DOHH2 (cell line): ENCODE measurements around the gene BATF3.
A peak's percentile ranks its signal among the peaks of the same experiment; 100 is the strongest.

Experiments
- H3F3A ChIP-seq: fragments of 200-600 bp; sonication (generic), shearing (Covaris generic); 2 replicates; pipeline ENCODE4 v1.6.0; 2016; ENCODE audit warnings: antibody characterized with exemption, mild to moderate bottlenecking; ENCODE audit not compliant: control insufficient read depth, insufficient read depth
- H3K27ac ChIP-seq: fragments of 200-600 bp; sonication (generic); 2 replicates; pipeline ENCODE4 v1.5.1; 2014; ENCODE audit warnings: low read depth, mild to moderate bottlenecking, low read length, moderate library complexity
- H3K27me3 ChIP-seq: fragments of 200-600 bp; sonication (generic); 2 replicates; pipeline ENCODE4 v1.6.1; 2014; ENCODE audit warnings: mild to moderate bottlenecking, low read length, mixed read lengths; ENCODE audit not compliant: control insufficient read depth
- H3K36me3 ChIP-seq: fragments of 200-600 bp; sonication (generic); 2 replicates; pipeline ENCODE4 v1.6.1; 2014; ENCODE audit warnings: mild to moderate bottlenecking, low read length, moderate library complexity, mixed read lengths; ENCODE audit not compliant: control insufficient read depth
- H3K4me1 ChIP-seq: fragments of 200-600 bp; sonication (generic); 2 replicates; pipeline ENCODE4 v1.6.1; 2014; ENCODE audit warnings: mild to moderate bottlenecking, low read length, mixed read lengths; ENCODE audit not compliant: control insufficient read depth
- H3K4me2 ChIP-seq: fragments of 200-600 bp; sonication (generic); 2 replicates; pipeline ENCODE4 v1.6.0; 2014; ENCODE audit warnings: mild to moderate bottlenecking, low read length, moderate library complexity
- H3K4me3 ChIP-seq: fragments of 200-600 bp; sonication (generic); 2 replicates; pipeline ENCODE4 v1.5.1; 2014; ENCODE audit warnings: mild to moderate bottlenecking, low read length, mixed read lengths
- H3K79me2 ChIP-seq: fragments of 200-600 bp; sonication (generic); 2 replicates; pipeline ENCODE4 v1.6.1; 2014; ENCODE audit warnings: mild to moderate bottlenecking, low read length, mixed read lengths; ENCODE audit not compliant: control insufficient read depth
- H3K9me2 ChIP-seq: fragments of 200-600 bp; sonication (generic); replicated peaks from 2 replicates; pipeline ENCODE4 v1.6.1; 2014; ENCODE audit warnings: mild to moderate bottlenecking, low read length, mixed read lengths; ENCODE audit not compliant: control insufficient read depth
- H3K9me3 ChIP-seq: fragments of 200-600 bp; sonication (generic); 2 replicates; pipeline ENCODE4 v1.6.1; 2014; ENCODE audit warnings: antibody characterized with exemption, low read length, mixed read lengths; ENCODE audit not compliant: control insufficient read depth, insufficient read depth
- H4K20me1 ChIP-seq: fragments of 200-600 bp; sonication (generic); 2 replicates; pipeline ENCODE4 v1.6.0; 2014; ENCODE audit warnings: low read depth, mild to moderate bottlenecking, antibody characterized with exemption, low read length, moderate library complexity; ENCODE audit not compliant: control insufficient read depth, insufficient read depth
- CTCF ChIP-seq: fragments of 200-600 bp; sonication (generic); IDR thresholded peaks from one replicate; pipeline ENCODE4 v1.5.1; 2014; ENCODE audit warnings: antibody characterized with exemption, mild to moderate bottlenecking, low read depth, low read length; ENCODE audit not compliant: poor library complexity, severe bottlenecking
- EZH2phosphoT487 ChIP-seq: fragments of 200-600 bp; sonication (generic); IDR thresholded peaks from 2 replicates; pipeline ENCODE4 v1.6.1; 2017; ENCODE audit warnings: borderline replicate concordance, mild to moderate bottlenecking, antibody characterized with exemption, low read length, moderate library complexity, mixed read lengths

Gene BATF3

GRCh38 chr1:212701910-212702309, 2.3 kb upstream of the BATF3 start:
- Histone ChIP-seq H3K36me3 (no peaks in the 10 kb centered on the region), H3K4me3 (no peak overlapping the region), H3K4me2 (no peak overlapping the region), H4K20me1 (no peaks in the 10 kb centered on the region), H3K27ac (no peak overlapping the region), H3K27me3 (peaks cover 79% of the 10 kb centered on the region), H3K9me2 (no peaks in the 10 kb centered on the region), H3F3A (peaks cover 10% of the 10 kb centered on the region; the same call in 1 of the 2 replicates), H3K4me1 (peaks cover 29% of the 10 kb centered on the region), H3K9me3 (no peaks in the 10 kb centered on the region), H3K79me2 (no peaks in the 10 kb centered on the region)
- no peak for TF ChIP-seq CTCF
- no peak for TF ChIP-seq EZH2phosphoT487

GRCh38 chr1:212700892-212701819, 1.5 kb upstream of the BATF3 start:
- H3K36me3 ChIP-seq = no peaks in the 10 kb centered on the region
- H3K79me2 ChIP-seq = no peaks in the 10 kb centered on the region
- H3K27ac ChIP-seq = no peak overlapping the region
- peaks cover 86% of the 10 kb centered on the region for H3K27me3 ChIP-seq
- no peak overlapping the region for H3K4me3 ChIP-seq
- no peaks in the 10 kb centered on the region for H3K9me2 ChIP-seq
- TF ChIP-seq CTCF = no peak
- TF ChIP-seq EZH2phosphoT487 = peak; percentile 86
- no peaks in the 10 kb centered on the region for H3K9me3 ChIP-seq
- H3K4me1 ChIP-seq = peaks cover 36% of the 10 kb centered on the region
- H3K4me2 ChIP-seq = peak overlapping the region; percentile 75; the same call in 1 of the 2 replicates
- no peaks in the 10 kb centered on the region for H4K20me1 ChIP-seq
- H3F3A ChIP-seq = peaks cover 10% of the 10 kb centered on the region; the same call in 1 of the 2 replicates

GRCh38 chr1:212700223-212700891, 717 bp upstream of the BATF3 start:
- Histone ChIP-seq H3F3A (peaks cover 10% of the 10 kb centered on the region; the same call in 1 of the 2 replicates), H3K4me3 (peak overlapping the region; percentile 69), H3K79me2 (no peaks in the 10 kb centered on the region), H3K4me2 (peak overlapping the region; percentile 75), H3K9me2 (no peaks in the 10 kb centered on the region), H3K36me3 (no peaks in the 10 kb centered on the region), H3K27me3 (peaks cover 90% of the 10 kb centered on the region), H3K27ac (no peak overlapping the region), H3K4me1 (peaks cover 36% of the 10 kb centered on the region), H3K9me3 (no peaks in the 10 kb centered on the region), H4K20me1 (no peaks in the 10 kb centered on the region)
- TF ChIP-seq EZH2phosphoT487 (peak; percentile 99; the same call in 1 of the 2 replicates), CTCF (no peak)
